H9 (cell line): Measurements from ENCODE around the gene ELFN1. TPM values are rescaled to one million over a fixed set of nuclear protein-coding genes. Genes with fewer than 3 reads are reported as not detected.
A peak's percentile ranks its signal among the peaks of the same experiment; 100 is the strongest.

Experiments used
- DNase-seq: peaks from one replicate; pipeline ENCODE4 v3.0.0-alpha.2; 2017
- H2AFZ ChIP-seq: one replicate; pipeline ENCODE4 v1.6.1; 2013; ENCODE audit warnings: mild to moderate bottlenecking, low read length, control low read depth, moderate library complexity
- H2AK5ac ChIP-seq: 2 replicates; pipeline ENCODE4 v1.6.1; 2013; ENCODE audit warnings: low read length, control low read depth, mixed read lengths; ENCODE audit not compliant: insufficient read length
- H2BK120ac ChIP-seq: one replicate; pipeline ENCODE4 v1.6.1; 2013; ENCODE audit warnings: low read depth, mild to moderate bottlenecking, low read length, control low read depth, inconsistent platforms; ENCODE audit not compliant: poor library complexity, severe bottlenecking
- H2BK12ac ChIP-seq: 2 replicates; pipeline ENCODE4 v1.6.1; 2013; ENCODE audit warnings: low read length, control low read depth, mixed read lengths, low read depth; ENCODE audit not compliant: insufficient read length
- H2BK15ac ChIP-seq: 2 replicates; pipeline ENCODE4 v1.6.1; 2013; ENCODE audit warnings: low read depth, low read length, control low read depth
- H2BK20ac ChIP-seq: one replicate; pipeline ENCODE4 v1.6.1; 2013; ENCODE audit warnings: low read depth, mild to moderate bottlenecking, low read length, control low read depth, inconsistent platforms; ENCODE audit not compliant: poor library complexity, severe bottlenecking
- H2BK5ac ChIP-seq: 2 replicates; pipeline ENCODE4 v1.6.1; 2013; ENCODE audit warnings: low read length, control low read depth, mixed read lengths; ENCODE audit not compliant: insufficient read length
- H3K14ac ChIP-seq: 2 replicates; pipeline ENCODE4 v1.6.1; 2013; ENCODE audit warnings: low read length, control low read depth; ENCODE audit not compliant: insufficient read depth
- H3K18ac ChIP-seq: 2 replicates; pipeline ENCODE4 v1.6.1; 2013; ENCODE audit warnings: low read depth, mild to moderate bottlenecking, mixed read lengths, low read length, control low read depth; ENCODE audit not compliant: insufficient read length
- H3K23ac ChIP-seq: 2 replicates; pipeline ENCODE4 v1.6.1; 2013; ENCODE audit warnings: low read length, control low read depth, mixed read lengths, low read depth; ENCODE audit not compliant: insufficient read length
- H3K23me2 ChIP-seq: 2 replicates; pipeline ENCODE4 v1.6.1; 2013; ENCODE audit warnings: low read depth, mild to moderate bottlenecking, mixed read lengths, low read length, control low read depth; ENCODE audit not compliant: insufficient read length, poor library complexity, severe bottlenecking
- H3K27ac ChIP-seq: 2 replicates; pipeline ENCODE4 v1.5.1; 2013; ENCODE audit warnings: low read length, control low read depth, mixed read lengths, low read depth; ENCODE audit not compliant: insufficient read length
- H3K27me3 ChIP-seq: 2 replicates; pipeline ENCODE4 v1.6.1; 2013; ENCODE audit warnings: low read length, control low read depth, inconsistent platforms; ENCODE audit not compliant: insufficient read depth
- H3K4ac ChIP-seq: 2 replicates; pipeline ENCODE4 v1.6.1; 2013; ENCODE audit warnings: low read depth, mild to moderate bottlenecking, control low read depth, inconsistent platforms, low read length, moderate library complexity
- H3K4me1 ChIP-seq: 2 replicates; pipeline ENCODE4 v1.6.1; 2013; ENCODE audit warnings: low read length, control low read depth, inconsistent platforms; ENCODE audit not compliant: insufficient read depth
- H3K4me2 ChIP-seq: 2 replicates; pipeline ENCODE4 v1.6.1; 2013; ENCODE audit warnings: low read length, control low read depth, mixed read lengths; ENCODE audit not compliant: insufficient read length, insufficient read depth
- H3K56ac ChIP-seq: 2 replicates; pipeline ENCODE4 v1.6.1; 2013; ENCODE audit warnings: low read depth, mild to moderate bottlenecking, mixed read lengths, low read length, control low read depth; ENCODE audit not compliant: insufficient read length
- H3K79me1 ChIP-seq: 2 replicates; pipeline ENCODE4 v1.6.1; 2013; ENCODE audit warnings: low read depth, mild to moderate bottlenecking, moderate library complexity, low read length, control low read depth, inconsistent platforms; ENCODE audit not compliant: insufficient read depth, poor library complexity, severe bottlenecking
- H3K79me2 ChIP-seq: 2 replicates; pipeline ENCODE4 v1.6.1; 2013; ENCODE audit warnings: low read length, control low read depth, inconsistent platforms; ENCODE audit not compliant: insufficient read depth
- H3K9ac ChIP-seq: 2 replicates; pipeline ENCODE4 v1.6.1; 2013; ENCODE audit warnings: low read length, control low read depth, mixed read lengths; ENCODE audit not compliant: insufficient read length; ENCODE audit errors: extremely low read depth
- H3K9me3 ChIP-seq: one replicate; pipeline ENCODE4 v1.6.1; 2013; ENCODE audit warnings: low read depth, low read length, inconsistent platforms; ENCODE audit not compliant: control insufficient read depth
- H3T11ph ChIP-seq: one replicate; pipeline ENCODE4 v1.6.1; 2013; ENCODE audit warnings: mild to moderate bottlenecking, low read length, control low read depth, inconsistent platforms
- H4K20me1 ChIP-seq: one replicate; pipeline ENCODE4 v1.6.1; 2013; ENCODE audit not compliant: control insufficient read depth, insufficient read length, insufficient read depth
- H4K5ac ChIP-seq: 2 replicates; pipeline ENCODE4 v1.6.1; 2013; ENCODE audit warnings: low read depth, mild to moderate bottlenecking, mixed read lengths, low read length, control low read depth; ENCODE audit not compliant: insufficient read length
- H4K8ac ChIP-seq: replicated peaks from 2 replicates; pipeline ENCODE4 v1.6.1; 2013; ENCODE audit warnings: low read length, control low read depth, mixed read lengths, low read depth; ENCODE audit not compliant: insufficient read length
- H4K91ac ChIP-seq: 2 replicates; pipeline ENCODE4 v1.6.1; 2013; ENCODE audit warnings: low read depth, mild to moderate bottlenecking, moderate library complexity, mixed read lengths, low read length, control low read depth; ENCODE audit not compliant: insufficient read length
- H3K27ac Mint-ChIP-seq, 3 experiments: 2 replicates in 2 of 3; 3 replicates in 1 of 3; pipeline ENCODE4 v1.8.0; 2020 to 2021; ENCODE audit warnings: mixed read lengths in 3 of 3, mild to moderate bottlenecking in 1 of 3, moderate library complexity in 1 of 3
- H3K27me3 Mint-ChIP-seq: 2 replicates; pipeline ENCODE4 v1.8.0; 2021; ENCODE audit warnings: low read depth, mild to moderate bottlenecking, moderate library complexity, mixed read lengths
- H3K36me3 Mint-ChIP-seq, 3 experiments: 2 replicates in 2 of 3; 3 replicates in 1 of 3; pipeline ENCODE4 v1.8.0; 2020 to 2021; ENCODE audit warnings: low read depth in 3 of 3, mixed read lengths in 3 of 3; ENCODE audit not compliant: insufficient read depth in 1 of 3
- H3K4me1 Mint-ChIP-seq, 2 experiments: 2 replicates each; pipeline ENCODE4 v1.8.0; 2020; ENCODE audit warnings: mixed read lengths in 2 of 2
- H3K4me3 Mint-ChIP-seq, 2 experiments: 2 replicates in 1 of 2; 3 replicates in 1 of 2; pipeline ENCODE4 v1.8.0; 2020 to 2021; ENCODE audit warnings: mild to moderate bottlenecking in 2 of 2, mixed read lengths in 2 of 2, moderate library complexity in 1 of 2
- H3K9me3 Mint-ChIP-seq, 2 experiments: 2 replicates in 1 of 2; 3 replicates in 1 of 2; pipeline ENCODE4 v1.8.0; 2020; ENCODE audit warnings: mild to moderate bottlenecking in 2 of 2, mixed read lengths in 2 of 2, moderate library complexity in 1 of 2
- CTCF ChIP-seq: fragments of 200-600 bp; sonication (generic); conservative IDR thresholded peaks from 3 replicates; pipeline ENCODE4 v1.8.0; 2021; ENCODE audit warnings: antibody characterized with exemption, mild to moderate bottlenecking
- WGBS: extraction: QIAGEN DNeasy Blood & Tissue Kit; methylation state at CpG from one replicate; pipeline ENCODE4 v1.1.7; 2013; ENCODE audit warnings: missing lambda C conversion rate, low lambda C conversion rate, mixed read lengths; ENCODE audit not compliant: insufficient read length; ENCODE audit errors: extremely low coverage; 5-methylcytosine and 5-hydroxymethylcytosine counted together
- total RNA-seq: library from RNA; stranded (reverse); gene quantifications from 2 replicates; pipeline ENCODE4 v1.2.1, GENCODE V29; 2021

The ELFN1 gene
- total RNA-seq, 1 experiment from 2014 or later = 3.7 TPM

GRCh38 chr7:1758028-1758858, 88.2 kb downstream of the ELFN1 start:
- Histone ChIP-seq H3K4me2 (no peak overlapping the region), H3K4ac (no peak overlapping the region), H3K9ac (no peak overlapping the region), H3K23me2 (no peaks in the 10 kb centered on the region), H2BK12ac (no peak overlapping the region), H2BK15ac (no peak overlapping the region), H3K23ac (no peak overlapping the region), H3K27ac (no peak overlapping the region), H3K9me3 (no peaks in the 10 kb centered on the region), H3K56ac (no peak overlapping the region), H4K20me1 (peaks cover 5% of the 10 kb centered on the region), H2BK5ac (no peak overlapping the region), H3K79me1 (no peaks in the 10 kb centered on the region), H3T11ph (no peak overlapping the region), H3K79me2 (no peaks in the 10 kb centered on the region), H2AFZ (no peak overlapping the region), H4K8ac (no peak overlapping the region), H2BK20ac (no peak overlapping the region), H3K18ac (no peak overlapping the region), H4K5ac (no peak overlapping the region), H2AK5ac (no peak overlapping the region), H3K4me1 (peaks cover 3% of the 10 kb centered on the region; the same call in 1 of the 2 replicates), H3K27me3 (no peaks in the 10 kb centered on the region), H2BK120ac (no peak overlapping the region), H4K91ac (no peak overlapping the region), H3K14ac (no peak overlapping the region)
- H3K4me1 Mint-ChIP-seq = peaks cover 13 to 34% of the 10 kb centered on the region in 2 experiments
- no peak overlapping the region for H3K27ac Mint-ChIP-seq
- peak; percentile 58 for DNase-seq
- no CpG with 5 or more reads among the region's 15 CpGs for WGBS
- peaks cover 8 to 13% of the 10 kb centered on the region in 2 experiments for H3K9me3 Mint-ChIP-seq
- peaks cover 66% of the 10 kb centered on the region for H3K27me3 Mint-ChIP-seq
- H3K36me3 Mint-ChIP-seq = peaks cover 0 to 2% (median 0%) of the 10 kb centered on the region in 3 experiments; a peak in 2 of 7 replicates
- H3K4me3 Mint-ChIP-seq = no peak overlapping the region
- peak; percentile 67 for TF ChIP-seq CTCF
